Neural cell (in vitro differentiated cells): ENCODE measurements around the gene DPPA4.

Source experiments
- CTCF ChIP-seq: fragments of 450-650 bp; IDR thresholded peaks from 2 replicates; pipeline ENCODE4 v1.5.1; 2014; ENCODE audit warnings: antibody characterized with exemption, mild to moderate bottlenecking, moderate library complexity; ENCODE audit not compliant: poor library complexity, severe bottlenecking
- EZH2 ChIP-seq: fragments of 200-600, 300-800 bp; shearing (Covaris generic), sonication (generic); IDR thresholded peaks from 2 replicates; pipeline ENCODE4 v1.6.1; 2014; ENCODE audit warnings: antibody characterized with exemption, low read length, borderline replicate concordance, mild to moderate bottlenecking; ENCODE audit not compliant: insufficient read depth, poor library complexity, severe bottlenecking
- REST ChIP-seq: IDR thresholded peaks from 2 replicates; pipeline ENCODE4 v1.6.1; 2012; ENCODE audit warnings: borderline replicate concordance

GRCh38 chr3:109355625-109356441, 18.5 kb upstream of the DPPA4 start:
- no peak for TF ChIP-seq CTCF
- no peak for TF ChIP-seq EZH2
- no peak for TF ChIP-seq REST
